ENCODE measurements around the gene CNNM4.
A peak's percentile ranks its signal among the peaks of the same experiment; 100 is the strongest.

CNNM4 gene

GRCh38 chr2:96837575-96837974, 76.9 kb downstream of the CNNM4 start:
- DNase-seq = no peak

- no peak for DNase-seq
Observed at GRCh38 chr2:96838345-96839292, 77.9 kb downstream of the CNNM4 start.

GRCh38 chr2:96839293-96839874, 78.7 kb downstream of the CNNM4 start:
- no peak for DNase-seq

GRCh38 chr2:96839875-96840850, 79.5 kb downstream of the CNNM4 start:
- no peak for DNase-seq

- no peak for DNase-seq
Observed at GRCh38 chr2:96841701-96842495, 81.2 kb downstream of the CNNM4 start.

- no peak for DNase-seq
Observed at GRCh38 chr2:96842600-96842999, 81.9 kb downstream of the CNNM4 start.

GRCh38 chr2:96843538-96844268, 83.0 kb downstream of the CNNM4 start, which contains the start of gene ANKRD23:
TSS of gene ANKRD23 (minus strand) at chr2:96844021. CDS start at chr2:96843992, 29 bp downstream.
- no peak for DNase-seq

GRCh38 chr2:96844405-96844808, 83.7 kb downstream of the CNNM4 start:
- DNase-seq = no peak

- no peak for DNase-seq
Observed at GRCh38 chr2:96846825-96847224, 86.1 kb downstream of the CNNM4 start.

- DNase-seq = no peak
Observed at GRCh38 chr2:96847586-96847985, 86.9 kb downstream of the CNNM4 start.

- DNase-seq = no peak
Observed at GRCh38 chr2:96848264-96848663, 87.6 kb downstream of the CNNM4 start.

GRCh38 chr2:96852667-96853066, 92.0 kb downstream of the CNNM4 start:
- DNase-seq = no peak

GRCh38 chr2:96853321-96853720, 92.6 kb downstream of the CNNM4 start:
- no peak for DNase-seq

- no peak for DNase-seq
Observed at GRCh38 chr2:96856776-96857666, 96.3 kb downstream of the CNNM4 start.

GRCh38 chr2:96857667-96858372, 97.1 kb downstream of the CNNM4 start, which contains the start of gene ANKRD39:
TSS of gene ANKRD39 (minus strand) at chr2:96858016. CDS start at chr2:96857987, 29 bp downstream.
- DNase-seq = peak; percentile 95

GRCh38 chr2:96859099-96859649, 98.5 kb downstream of the CNNM4 start:
- no peak for DNase-seq

- DNase-seq = no peak
Observed at GRCh38 chr2:96859681-96860064, 99.0 kb downstream of the CNNM4 start.

- no peak for DNase-seq
Observed at GRCh38 chr2:96860065-96861029, 99.6 kb downstream of the CNNM4 start.
